ENCODE data around the gene AGPAT2. TPM values are rescaled to one million over a fixed set of nuclear protein-coding genes. Genes with fewer than 3 reads are reported as not detected.

Gene AGPAT2
- total RNA-seq, 1 donor from 2014 or later, result 19.0 TPM

DNA sequence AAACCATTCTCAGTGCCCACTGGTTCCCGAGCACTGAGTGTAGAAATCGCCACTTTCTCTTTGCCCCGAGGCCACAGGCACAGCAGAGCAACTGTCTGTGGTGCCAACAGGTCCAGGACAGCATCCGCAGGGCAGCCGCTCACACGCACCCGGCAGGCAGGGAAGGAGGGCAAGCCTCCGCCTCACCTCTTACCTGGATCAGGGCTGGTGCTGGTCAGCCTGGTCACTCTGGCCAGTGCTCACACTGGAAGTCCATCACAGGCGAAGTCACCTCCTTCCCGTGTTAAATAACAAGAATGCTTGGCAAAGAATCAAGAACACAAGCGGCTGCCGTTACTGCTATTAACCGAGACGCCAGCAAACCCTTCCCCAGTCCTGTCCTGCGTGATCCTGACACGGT, 38.9 kb upstream of the AGPAT2 start:
- TF ChIP-seq, protein P1, sequence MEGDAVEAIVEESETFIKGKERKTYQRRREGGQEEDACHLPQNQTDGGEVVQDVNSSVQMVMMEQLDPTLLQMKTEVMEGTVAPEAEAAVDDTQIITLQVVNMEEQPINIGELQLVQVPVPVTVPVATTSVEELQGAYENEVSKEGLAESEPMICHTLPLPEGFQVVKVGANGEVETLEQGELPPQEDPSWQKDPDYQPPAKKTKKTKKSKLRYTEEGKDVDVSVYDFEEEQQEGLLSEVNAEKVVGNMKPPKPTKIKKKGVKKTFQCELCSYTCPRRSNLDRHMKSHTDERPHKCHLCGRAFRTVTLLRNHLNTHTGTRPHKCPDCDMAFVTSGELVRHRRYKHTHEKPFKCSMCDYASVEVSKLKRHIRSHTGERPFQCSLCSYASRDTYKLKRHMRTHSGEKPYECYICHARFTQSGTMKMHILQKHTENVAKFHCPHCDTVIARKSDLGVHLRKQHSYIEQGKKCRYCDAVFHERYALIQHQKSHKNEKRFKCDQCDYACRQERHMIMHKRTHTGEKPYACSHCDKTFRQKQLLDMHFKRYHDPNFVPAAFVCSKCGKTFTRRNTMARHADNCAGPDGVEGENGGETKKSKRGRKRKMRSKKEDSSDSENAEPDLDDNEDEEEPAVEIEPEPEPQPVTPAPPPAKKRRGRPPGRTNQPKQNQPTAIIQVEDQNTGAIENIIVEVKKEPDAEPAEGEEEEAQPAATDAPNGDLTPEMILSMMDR (conservative IDR thresholded peaks at IDR 0.05), result no peak

DNA sequence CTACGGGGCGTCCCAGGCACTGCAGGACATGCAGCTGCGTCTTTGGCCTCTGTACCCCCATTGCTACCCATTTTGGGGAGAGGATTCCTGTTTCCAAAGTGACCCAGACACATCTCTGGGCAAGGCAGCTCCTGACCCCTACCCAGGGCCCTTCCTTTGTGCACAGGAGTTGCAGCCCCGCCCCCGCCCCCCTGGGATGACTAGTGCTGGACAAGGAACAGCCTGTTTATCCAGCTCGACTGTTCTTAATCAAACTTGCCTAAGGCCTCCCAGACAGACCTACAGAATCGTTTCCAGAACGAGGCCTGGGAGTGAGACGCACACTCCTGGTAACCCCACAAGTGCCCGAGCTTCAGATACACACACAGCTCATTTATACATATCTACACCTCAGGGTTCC, 38.4 kb upstream of the AGPAT2 start:
- peak overlapping the region; percentile 98 for H3K4me3 Mint-ChIP-seq

More for the DNA sequence above, 38.9 kb upstream of the AGPAT2 start:
- Mint-ChIP-seq H3K27ac (ENCODE audit: unreplicated experiment) (no peak overlapping the region), H3K27me3 (ENCODE audit: low read depth) (peaks cover 16% of the 10 kb centered on the region), H3K9me3 (no peaks in the 10 kb centered on the region), H3K4me3 (peak overlapping the region; percentile 98), H3K36me3 (ENCODE audit: low read depth) (peaks cover 22% of the 10 kb centered on the region), H3K4me1 (peaks cover 38% of the 10 kb centered on the region)
- DNase-seq (ENCODE audit: low read depth, low spot score), result no peak

DNA sequence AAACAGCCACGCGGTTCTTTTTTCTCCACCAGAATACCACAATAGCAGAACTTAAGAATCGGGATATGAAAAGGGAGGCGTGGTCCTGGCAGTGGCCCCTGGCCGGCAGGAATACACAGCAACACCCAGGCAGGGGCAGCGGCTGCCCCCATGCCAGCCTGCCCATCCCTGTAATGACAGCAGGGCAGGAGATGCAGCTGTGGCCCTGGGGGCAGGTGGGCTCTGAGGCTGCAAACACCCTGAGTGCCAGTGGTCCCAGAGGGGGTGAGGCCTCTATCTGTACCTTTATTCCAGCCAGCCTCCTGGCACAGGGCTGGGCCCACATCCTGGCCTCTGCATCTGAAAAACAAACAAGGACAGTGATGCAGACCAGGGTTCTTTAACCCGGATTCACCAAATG, 37.5 kb upstream of the AGPAT2 start:
- Mint-ChIP-seq H3K27me3 (ENCODE audit: low read depth) (peaks cover 14% of the 10 kb centered on the region), H3K4me1 (peaks cover 48% of the 10 kb centered on the region), H3K27ac (ENCODE audit: unreplicated experiment) (no peak overlapping the region), H3K9me3 (no peaks in the 10 kb centered on the region), H3K36me3 (ENCODE audit: low read depth) (peaks cover 24% of the 10 kb centered on the region), H3K4me3 (peak overlapping the region; percentile 98)
- TF ChIP-seq, protein P1 (conservative IDR thresholded peaks at IDR 0.05), result no peak
- no peak for DNase-seq (ENCODE audit: low read depth, low spot score)

More for the DNA sequence above, 38.4 kb upstream of the AGPAT2 start:
- Mint-ChIP-seq H3K27me3 (ENCODE audit: low read depth) (peaks cover 18% of the 10 kb centered on the region), H3K36me3 (ENCODE audit: low read depth) (peaks cover 24% of the 10 kb centered on the region), H3K9me3 (no peaks in the 10 kb centered on the region), H3K4me1 (peaks cover 43% of the 10 kb centered on the region), H3K27ac (ENCODE audit: unreplicated experiment) (no peak overlapping the region)
- TF ChIP-seq, protein P1 (conservative IDR thresholded peaks at IDR 0.05), result no peak
- DNase-seq (ENCODE audit: low read depth, low spot score), result no peak

DNA sequence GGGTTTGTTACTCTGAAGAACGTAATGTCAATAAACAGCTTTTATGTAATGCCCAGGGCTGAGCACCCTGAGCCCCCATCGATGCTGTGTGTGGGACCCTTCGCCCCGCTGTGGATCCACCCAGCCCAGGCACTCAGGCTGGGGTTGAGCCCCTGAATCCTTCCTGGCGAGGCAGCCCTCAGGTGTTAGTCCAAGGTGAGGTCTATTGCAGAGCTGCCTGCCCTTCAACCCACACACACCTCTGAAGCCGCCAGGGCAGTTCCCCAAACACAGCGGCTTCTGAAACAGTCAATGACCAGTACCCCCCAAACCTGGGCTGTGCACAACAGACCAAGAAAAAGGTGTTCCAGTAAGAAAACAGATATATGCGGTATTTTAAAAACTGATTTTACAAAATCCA, 36.7 kb upstream of the AGPAT2 start:
- Mint-ChIP-seq H3K9me3 (no peaks in the 10 kb centered on the region), H3K4me1 (peaks cover 44% of the 10 kb centered on the region), H3K36me3 (ENCODE audit: low read depth) (peaks cover 24% of the 10 kb centered on the region), H3K4me3 (peak overlapping the region; percentile 98), H3K27me3 (ENCODE audit: low read depth) (peaks cover 9% of the 10 kb centered on the region), H3K27ac (ENCODE audit: unreplicated experiment) (no peak overlapping the region)
- TF ChIP-seq, protein P1 (conservative IDR thresholded peaks at IDR 0.05), result no peak
- DNase-seq (ENCODE audit: low read depth, low spot score), result no peak

DNA sequence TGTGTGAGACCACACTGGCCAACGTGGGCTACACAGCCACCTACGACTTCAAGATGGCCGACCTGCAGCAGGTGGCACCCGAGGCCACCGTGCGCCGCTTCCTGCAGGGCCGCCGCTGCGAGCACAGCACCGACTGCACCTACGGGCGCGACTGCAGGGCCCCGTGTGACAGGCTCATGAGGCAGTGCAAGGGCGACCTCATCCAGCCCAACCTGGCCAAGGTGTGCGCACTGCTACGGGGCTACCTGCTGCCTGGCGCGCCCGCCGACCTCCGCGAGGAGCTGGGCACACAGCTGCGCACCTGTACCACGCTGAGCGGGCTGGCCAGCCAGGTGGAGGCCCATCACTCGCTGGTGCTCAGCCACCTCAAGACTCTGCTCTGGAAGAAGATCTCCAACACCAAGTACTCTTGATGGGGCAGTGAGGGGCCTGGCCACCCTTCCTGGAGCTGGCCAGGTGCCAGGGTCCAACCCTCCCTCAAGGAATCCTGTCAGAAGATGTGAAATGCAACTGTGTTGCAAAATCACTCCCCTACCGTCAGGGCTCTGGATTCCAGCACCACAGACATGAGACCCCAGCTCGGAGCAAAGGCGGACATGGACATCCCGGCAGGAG, 36.2 kb upstream of the AGPAT2 start:
- no peak for DNase-seq (ENCODE audit: low read depth, low spot score)
- Mint-ChIP-seq H3K27ac (ENCODE audit: unreplicated experiment) (no peak overlapping the region), H3K27me3 (ENCODE audit: low read depth) (peaks cover 9% of the 10 kb centered on the region), H3K9me3 (no peaks in the 10 kb centered on the region), H3K36me3 (ENCODE audit: low read depth) (peaks cover 24% of the 10 kb centered on the region), H3K4me3 (peak overlapping the region; percentile 98), H3K4me1 (peaks cover 44% of the 10 kb centered on the region)
- TF ChIP-seq, protein P1 (conservative IDR thresholded peaks at IDR 0.05), result no peak

Measured in neural crest cell (in vitro differentiated cells).